ENCODE data around the gene SSTR3.

SSTR3 gene

GRCh38 chr22:37167981-37168647 lies 44.2 kb downstream of the SSTR3 start:
- no peak overlapping the region for H3K27ac Mint-ChIP-seq
- no peak for DNase-seq
- no peak for TF ChIP-seq CTCF (IDR thresholded peaks at IDR 0.05)
- H3K4me1 Mint-ChIP-seq, result peaks cover 48% of the 10 kb centered on the region
- no peaks in the 10 kb centered on the region for H3K9me3 Mint-ChIP-seq
- no peak overlapping the region for H3K4me3 Mint-ChIP-seq
- no peaks in the 10 kb centered on the region for H3K36me3 Mint-ChIP-seq (ENCODE audit: low read depth)
- peaks cover 14% of the 10 kb centered on the region for H3K27me3 Mint-ChIP-seq (ENCODE audit: low read depth, poor library complexity)

DNA sequence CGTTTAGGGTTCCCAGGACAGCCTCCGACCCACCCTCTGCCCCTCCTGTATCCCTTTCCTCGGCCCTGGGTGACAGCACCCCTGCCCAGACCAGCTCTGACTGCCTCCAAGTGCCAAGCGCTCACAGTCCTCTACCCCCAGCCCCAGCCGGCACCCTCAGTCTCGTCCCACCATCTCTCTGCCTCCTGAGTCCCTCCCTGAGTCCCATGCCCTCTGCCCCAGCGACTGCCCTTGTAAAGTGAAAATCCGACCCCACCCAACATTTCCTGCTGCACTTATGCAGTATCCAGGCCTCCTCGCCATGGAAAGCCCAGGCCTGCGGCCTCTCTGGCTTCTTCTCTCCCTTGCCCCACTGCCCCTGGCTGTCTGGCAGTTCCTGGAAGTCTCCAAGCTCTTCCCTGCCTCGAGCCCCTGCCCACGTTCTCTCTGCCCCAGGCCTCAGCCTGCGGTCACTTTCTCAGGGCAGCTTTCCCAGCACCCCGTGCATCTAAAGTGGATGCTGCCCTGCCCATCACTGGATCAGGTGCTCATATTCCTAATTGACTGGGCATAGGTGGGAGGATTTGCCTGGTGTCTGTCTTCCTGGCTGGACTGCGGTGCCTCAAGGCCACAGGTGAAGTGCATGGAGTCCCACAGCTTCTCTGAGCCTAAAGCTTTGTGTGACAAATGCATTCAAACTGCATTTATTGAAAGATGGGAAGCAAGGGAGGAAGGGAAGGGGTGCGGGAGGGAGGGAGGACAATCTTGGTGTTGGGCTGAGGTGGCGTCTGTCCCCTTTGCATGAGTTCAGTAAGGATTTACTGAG lies 44.9 kb downstream of the SSTR3 start:
- Mint-ChIP-seq H3K27me3 (ENCODE audit: low read depth, poor library complexity) (peaks cover 14% of the 10 kb centered on the region), H3K36me3 (ENCODE audit: low read depth) (no peaks in the 10 kb centered on the region), H3K27ac (no peak overlapping the region), H3K4me1 (peaks cover 41% of the 10 kb centered on the region), H3K9me3 (no peaks in the 10 kb centered on the region), H3K4me3 (no peak overlapping the region)
- DNase-seq, result no peak
- no peak for TF ChIP-seq CTCF (IDR thresholded peaks at IDR 0.05)

DNA sequence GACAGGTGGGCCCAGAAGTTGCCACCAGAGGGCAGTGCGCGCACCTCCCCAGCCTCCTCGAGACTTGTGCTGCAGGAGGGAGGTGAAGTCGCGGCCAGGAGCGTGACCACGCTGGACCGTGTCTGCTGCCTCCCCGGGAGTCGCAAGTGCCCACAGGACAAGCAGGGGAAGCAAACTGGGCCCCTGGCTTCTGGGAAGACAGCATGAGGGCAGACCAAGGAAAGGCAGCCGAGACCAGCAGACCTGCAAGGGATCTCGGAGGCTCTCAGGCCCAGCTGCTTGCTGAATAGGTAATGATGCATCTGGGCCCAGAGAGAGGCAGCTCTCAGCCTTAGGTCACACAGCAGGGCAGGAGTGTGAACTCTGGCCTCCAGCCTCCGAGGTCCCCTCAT lies 45.6 kb downstream of the SSTR3 start:
- no peaks in the 10 kb centered on the region for H3K9me3 Mint-ChIP-seq
- no peaks in the 10 kb centered on the region for H3K36me3 Mint-ChIP-seq (ENCODE audit: low read depth)
- H3K4me1 Mint-ChIP-seq, result peaks cover 34% of the 10 kb centered on the region
- H3K27ac Mint-ChIP-seq, result no peak overlapping the region
- peaks cover 14% of the 10 kb centered on the region for H3K27me3 Mint-ChIP-seq (ENCODE audit: low read depth, poor library complexity)
- H3K4me3 Mint-ChIP-seq, result no peak overlapping the region
- peak; percentile 94 for TF ChIP-seq CTCF (IDR thresholded peaks at IDR 0.05)
- DNase-seq, result peak; percentile 87

- peaks cover 14% of the 10 kb centered on the region for H3K27me3 Mint-ChIP-seq (ENCODE audit: low read depth, poor library complexity)
- H3K4me1 Mint-ChIP-seq, result peaks cover 28% of the 10 kb centered on the region
- H3K36me3 Mint-ChIP-seq (ENCODE audit: low read depth), result no peaks in the 10 kb centered on the region
- no peaks in the 10 kb centered on the region for H3K9me3 Mint-ChIP-seq
- no peak for TF ChIP-seq CTCF (IDR thresholded peaks at IDR 0.05)
- no peak overlapping the region for H3K4me3 Mint-ChIP-seq
- no peak for DNase-seq
- H3K27ac Mint-ChIP-seq, result no peak overlapping the region
These were observed 46.2 kb downstream of the SSTR3 start for GRCh38 chr22:37165940-37166674.

DNA sequence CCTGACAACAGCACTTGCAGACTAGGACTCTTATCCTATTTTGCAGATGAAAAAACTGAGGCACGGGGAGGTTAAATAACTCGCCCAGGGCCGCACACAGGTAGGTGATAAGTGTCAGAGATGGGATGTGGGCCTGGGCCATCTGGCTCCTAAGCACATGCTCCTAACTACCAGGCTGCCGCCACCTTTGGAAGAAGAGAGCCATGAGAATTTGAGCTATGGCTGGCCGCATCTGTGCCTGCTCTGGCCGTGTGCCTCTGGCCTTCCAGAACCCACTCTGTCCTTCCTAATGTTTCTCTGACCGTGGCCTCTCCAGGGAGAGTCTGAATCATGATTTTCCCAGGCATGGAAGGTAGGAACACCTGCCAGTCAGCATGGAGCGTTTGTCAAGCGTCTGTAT lies 47.2 kb downstream of the SSTR3 start:
- Mint-ChIP-seq H3K4me3 (no peak overlapping the region), H3K27me3 (ENCODE audit: low read depth, poor library complexity) (peaks cover 19% of the 10 kb centered on the region)

More for the DNA sequence above, 47.2 kb downstream of the SSTR3 start:
- no peak for DNase-seq
- Mint-ChIP-seq H3K36me3 (ENCODE audit: low read depth) (no peaks in the 10 kb centered on the region), H3K9me3 (peaks cover 5% of the 10 kb centered on the region), H3K4me1 (peaks cover 27% of the 10 kb centered on the region), H3K27ac (no peak overlapping the region)
- no peak for TF ChIP-seq CTCF (IDR thresholded peaks at IDR 0.05)
